H9 (cell line): ENCODE measurements around the gene DENND6B. TPM values are rescaled to one million over a fixed set of nuclear protein-coding genes. Genes with fewer than 3 reads are reported as not detected.

ENCODE experiments used
- DNase-seq: peaks from one replicate; pipeline ENCODE4 v3.0.0-alpha.2; 2017
- H2AFZ ChIP-seq: one replicate; pipeline ENCODE4 v1.6.1; 2013; ENCODE audit warnings: mild to moderate bottlenecking, low read length, control low read depth, moderate library complexity
- H2AK5ac ChIP-seq: 2 replicates; pipeline ENCODE4 v1.6.1; 2013; ENCODE audit warnings: low read length, control low read depth, mixed read lengths; ENCODE audit not compliant: insufficient read length
- H2BK120ac ChIP-seq: one replicate; pipeline ENCODE4 v1.6.1; 2013; ENCODE audit warnings: low read depth, mild to moderate bottlenecking, low read length, control low read depth, inconsistent platforms; ENCODE audit not compliant: poor library complexity, severe bottlenecking
- H2BK12ac ChIP-seq: 2 replicates; pipeline ENCODE4 v1.6.1; 2013; ENCODE audit warnings: low read length, control low read depth, mixed read lengths, low read depth; ENCODE audit not compliant: insufficient read length
- H2BK15ac ChIP-seq: 2 replicates; pipeline ENCODE4 v1.6.1; 2013; ENCODE audit warnings: low read depth, low read length, control low read depth
- H2BK20ac ChIP-seq: one replicate; pipeline ENCODE4 v1.6.1; 2013; ENCODE audit warnings: low read depth, mild to moderate bottlenecking, low read length, control low read depth, inconsistent platforms; ENCODE audit not compliant: poor library complexity, severe bottlenecking
- H2BK5ac ChIP-seq: 2 replicates; pipeline ENCODE4 v1.6.1; 2013; ENCODE audit warnings: low read length, control low read depth, mixed read lengths; ENCODE audit not compliant: insufficient read length
- H3K14ac ChIP-seq: 2 replicates; pipeline ENCODE4 v1.6.1; 2013; ENCODE audit warnings: low read length, control low read depth; ENCODE audit not compliant: insufficient read depth
- H3K18ac ChIP-seq: 2 replicates; pipeline ENCODE4 v1.6.1; 2013; ENCODE audit warnings: low read depth, mild to moderate bottlenecking, mixed read lengths, low read length, control low read depth; ENCODE audit not compliant: insufficient read length
- H3K23ac ChIP-seq: 2 replicates; pipeline ENCODE4 v1.6.1; 2013; ENCODE audit warnings: low read length, control low read depth, mixed read lengths, low read depth; ENCODE audit not compliant: insufficient read length
- H3K23me2 ChIP-seq: 2 replicates; pipeline ENCODE4 v1.6.1; 2013; ENCODE audit warnings: low read depth, mild to moderate bottlenecking, mixed read lengths, low read length, control low read depth; ENCODE audit not compliant: insufficient read length, poor library complexity, severe bottlenecking
- H3K27ac ChIP-seq: 2 replicates; pipeline ENCODE4 v1.5.1; 2013; ENCODE audit warnings: low read length, control low read depth, mixed read lengths, low read depth; ENCODE audit not compliant: insufficient read length
- H3K27me3 ChIP-seq: 2 replicates; pipeline ENCODE4 v1.6.1; 2013; ENCODE audit warnings: low read length, control low read depth, inconsistent platforms; ENCODE audit not compliant: insufficient read depth
- H3K4ac ChIP-seq: 2 replicates; pipeline ENCODE4 v1.6.1; 2013; ENCODE audit warnings: low read depth, mild to moderate bottlenecking, control low read depth, inconsistent platforms, low read length, moderate library complexity
- H3K4me1 ChIP-seq: 2 replicates; pipeline ENCODE4 v1.6.1; 2013; ENCODE audit warnings: low read length, control low read depth, inconsistent platforms; ENCODE audit not compliant: insufficient read depth
- H3K4me2 ChIP-seq: 2 replicates; pipeline ENCODE4 v1.6.1; 2013; ENCODE audit warnings: low read length, control low read depth, mixed read lengths; ENCODE audit not compliant: insufficient read length, insufficient read depth
- H3K56ac ChIP-seq: 2 replicates; pipeline ENCODE4 v1.6.1; 2013; ENCODE audit warnings: low read depth, mild to moderate bottlenecking, mixed read lengths, low read length, control low read depth; ENCODE audit not compliant: insufficient read length
- H3K79me1 ChIP-seq: 2 replicates; pipeline ENCODE4 v1.6.1; 2013; ENCODE audit warnings: low read depth, mild to moderate bottlenecking, moderate library complexity, low read length, control low read depth, inconsistent platforms; ENCODE audit not compliant: insufficient read depth, poor library complexity, severe bottlenecking
- H3K79me2 ChIP-seq: 2 replicates; pipeline ENCODE4 v1.6.1; 2013; ENCODE audit warnings: low read length, control low read depth, inconsistent platforms; ENCODE audit not compliant: insufficient read depth
- H3K9ac ChIP-seq: 2 replicates; pipeline ENCODE4 v1.6.1; 2013; ENCODE audit warnings: low read length, control low read depth, mixed read lengths; ENCODE audit not compliant: insufficient read length; ENCODE audit errors: extremely low read depth
- H3K9me3 ChIP-seq: one replicate; pipeline ENCODE4 v1.6.1; 2013; ENCODE audit warnings: low read depth, low read length, inconsistent platforms; ENCODE audit not compliant: control insufficient read depth
- H3T11ph ChIP-seq: one replicate; pipeline ENCODE4 v1.6.1; 2013; ENCODE audit warnings: mild to moderate bottlenecking, low read length, control low read depth, inconsistent platforms
- H4K20me1 ChIP-seq: one replicate; pipeline ENCODE4 v1.6.1; 2013; ENCODE audit not compliant: control insufficient read depth, insufficient read length, insufficient read depth
- H4K5ac ChIP-seq: 2 replicates; pipeline ENCODE4 v1.6.1; 2013; ENCODE audit warnings: low read depth, mild to moderate bottlenecking, mixed read lengths, low read length, control low read depth; ENCODE audit not compliant: insufficient read length
- H4K8ac ChIP-seq: replicated peaks from 2 replicates; pipeline ENCODE4 v1.6.1; 2013; ENCODE audit warnings: low read length, control low read depth, mixed read lengths, low read depth; ENCODE audit not compliant: insufficient read length
- H4K91ac ChIP-seq: 2 replicates; pipeline ENCODE4 v1.6.1; 2013; ENCODE audit warnings: low read depth, mild to moderate bottlenecking, moderate library complexity, mixed read lengths, low read length, control low read depth; ENCODE audit not compliant: insufficient read length
- H3K27ac Mint-ChIP-seq, 3 experiments: 2 replicates in 2 of 3; 3 replicates in 1 of 3; pipeline ENCODE4 v1.8.0; 2020 to 2021; ENCODE audit warnings: mixed read lengths in 3 of 3, mild to moderate bottlenecking in 1 of 3, moderate library complexity in 1 of 3
- H3K27me3 Mint-ChIP-seq: 2 replicates; pipeline ENCODE4 v1.8.0; 2021; ENCODE audit warnings: low read depth, mild to moderate bottlenecking, moderate library complexity, mixed read lengths
- H3K36me3 Mint-ChIP-seq, 3 experiments: 2 replicates in 2 of 3; 3 replicates in 1 of 3; pipeline ENCODE4 v1.8.0; 2020 to 2021; ENCODE audit warnings: low read depth in 3 of 3, mixed read lengths in 3 of 3; ENCODE audit not compliant: insufficient read depth in 1 of 3
- H3K4me1 Mint-ChIP-seq, 2 experiments: 2 replicates each; pipeline ENCODE4 v1.8.0; 2020; ENCODE audit warnings: mixed read lengths in 2 of 2
- H3K4me3 Mint-ChIP-seq, 2 experiments: 2 replicates in 1 of 2; 3 replicates in 1 of 2; pipeline ENCODE4 v1.8.0; 2020 to 2021; ENCODE audit warnings: mild to moderate bottlenecking in 2 of 2, mixed read lengths in 2 of 2, moderate library complexity in 1 of 2
- H3K9me3 Mint-ChIP-seq, 2 experiments: 2 replicates in 1 of 2; 3 replicates in 1 of 2; pipeline ENCODE4 v1.8.0; 2020; ENCODE audit warnings: mild to moderate bottlenecking in 2 of 2, mixed read lengths in 2 of 2, moderate library complexity in 1 of 2
- WGBS: extraction: QIAGEN DNeasy Blood & Tissue Kit; methylation state at CpG from one replicate; pipeline ENCODE4 v1.1.7; 2013; ENCODE audit warnings: missing lambda C conversion rate, low lambda C conversion rate, mixed read lengths; ENCODE audit not compliant: insufficient read length; ENCODE audit errors: extremely low coverage; 5-methylcytosine and 5-hydroxymethylcytosine counted together
- total RNA-seq: library from RNA; stranded (reverse); gene quantifications from 2 replicates; pipeline ENCODE4 v1.2.1, GENCODE V29; 2021
- TF ChIP-seq, protein P1 (sequence below): fragments of 200-600 bp; sonication (generic); conservative IDR thresholded peaks from 3 replicates; pipeline ENCODE4 v1.8.0; 2021; ENCODE audit warnings: antibody characterized with exemption, mild to moderate bottlenecking

Gene DENND6B
- total RNA-seq, 1 experiment from 2014 or later: 1.5 TPM

DNA sequence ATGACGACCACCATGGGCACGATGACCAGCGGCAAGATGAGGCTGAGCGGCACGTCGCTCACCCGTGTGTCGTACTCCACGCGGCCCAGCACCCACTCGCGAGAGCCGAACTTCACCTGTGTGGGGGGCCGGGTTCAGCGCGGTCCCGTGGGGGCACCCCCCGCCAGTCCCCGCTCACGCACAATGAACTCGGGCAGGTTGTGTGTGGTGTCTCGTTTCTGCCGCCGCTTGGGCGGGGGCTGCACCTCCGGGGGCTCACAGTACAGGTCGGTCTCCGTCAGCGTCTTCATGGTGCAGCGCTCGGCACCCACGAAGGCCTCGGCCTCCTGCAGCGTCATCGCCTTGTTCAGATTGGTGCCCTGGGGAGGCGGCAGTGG, 45.4 kb downstream of the DENND6B start:
- no CpG with 5 or more reads among the region's 36 CpGs for WGBS
- Histone ChIP-seq H3K4ac (no peak overlapping the region), H3K56ac (no peak overlapping the region), H2AFZ (no peak overlapping the region), H4K5ac (no peak overlapping the region), H2BK5ac (no peak overlapping the region), H3K23ac (no peak overlapping the region), H4K20me1 (no peaks in the 10 kb centered on the region), H4K8ac (no peak overlapping the region), H2BK20ac (no peak overlapping the region), H3T11ph (no peak overlapping the region), H2BK12ac (no peak overlapping the region), H2AK5ac (no peak overlapping the region), H3K9me3 (no peaks in the 10 kb centered on the region), H3K27me3 (no peaks in the 10 kb centered on the region), H2BK120ac (no peak overlapping the region), H3K79me1 (no peaks in the 10 kb centered on the region), H3K79me2 (no peaks in the 10 kb centered on the region), H3K14ac (no peak overlapping the region), H3K27ac (no peak overlapping the region), H4K91ac (no peak overlapping the region), H3K4me1 (no peaks in the 10 kb centered on the region), H3K23me2 (peaks cover 3% of the 10 kb centered on the region), H2BK15ac (no peak overlapping the region), H3K9ac (no peak overlapping the region), H3K4me2 (no peak overlapping the region), H3K18ac (no peak overlapping the region)
- H3K9me3 Mint-ChIP-seq: peaks cover 5 to 6% of the 10 kb centered on the region in 2 experiments; a peak in 3 of 5 replicates
- TF ChIP-seq, protein P1, sequence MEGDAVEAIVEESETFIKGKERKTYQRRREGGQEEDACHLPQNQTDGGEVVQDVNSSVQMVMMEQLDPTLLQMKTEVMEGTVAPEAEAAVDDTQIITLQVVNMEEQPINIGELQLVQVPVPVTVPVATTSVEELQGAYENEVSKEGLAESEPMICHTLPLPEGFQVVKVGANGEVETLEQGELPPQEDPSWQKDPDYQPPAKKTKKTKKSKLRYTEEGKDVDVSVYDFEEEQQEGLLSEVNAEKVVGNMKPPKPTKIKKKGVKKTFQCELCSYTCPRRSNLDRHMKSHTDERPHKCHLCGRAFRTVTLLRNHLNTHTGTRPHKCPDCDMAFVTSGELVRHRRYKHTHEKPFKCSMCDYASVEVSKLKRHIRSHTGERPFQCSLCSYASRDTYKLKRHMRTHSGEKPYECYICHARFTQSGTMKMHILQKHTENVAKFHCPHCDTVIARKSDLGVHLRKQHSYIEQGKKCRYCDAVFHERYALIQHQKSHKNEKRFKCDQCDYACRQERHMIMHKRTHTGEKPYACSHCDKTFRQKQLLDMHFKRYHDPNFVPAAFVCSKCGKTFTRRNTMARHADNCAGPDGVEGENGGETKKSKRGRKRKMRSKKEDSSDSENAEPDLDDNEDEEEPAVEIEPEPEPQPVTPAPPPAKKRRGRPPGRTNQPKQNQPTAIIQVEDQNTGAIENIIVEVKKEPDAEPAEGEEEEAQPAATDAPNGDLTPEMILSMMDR: no peak
- no peak overlapping the region for H3K4me3 Mint-ChIP-seq
- no peaks in the 10 kb centered on the region for H3K4me1 Mint-ChIP-seq
- no peak overlapping the region for H3K27ac Mint-ChIP-seq
- H3K27me3 Mint-ChIP-seq: no peaks in the 10 kb centered on the region
- no peak for DNase-seq
- H3K36me3 Mint-ChIP-seq: peaks cover 34 to 62% (median 59%) of the 10 kb centered on the region in 3 experiments
